HEK293T (cell line): ENCODE results near the gene PDE6B.

ENCODE experiments used
- CTCF ChIA-PET: fragments of 350-600 bp; formaldehyde crosslinking; extraction: SDS; loops from one replicate; lab custom pipeline; 2021; ENCODE audit warnings: antibody characterized with exemption, inconsistent platforms; lab: Yijun Ruan, JAX
- POLR2A ChIA-PET: fragments of 350-600 bp; formaldehyde crosslinking; extraction: SDS; loops from one replicate; lab custom pipeline; 2020; ENCODE audit warnings: antibody characterized with exemption, inconsistent platforms; lab: Yijun Ruan, JAX
- DNase-seq: peaks from one replicate; pipeline ENCODE4 v3.0.0; 2012; ENCODE audit warnings: mixed read lengths; ENCODE audit errors: extremely low spot score
- ARNT ChIP-seq: fragments of 450-650 bp; IDR thresholded peaks from 2 replicates; pipeline ENCODE4 v1.6.1; 2017; ENCODE audit warnings: mild to moderate bottlenecking
- BHLHE40 ChIP-seq: fragments of 450-650 bp; IDR thresholded peaks from 2 replicates; pipeline ENCODE4 v1.6.1; 2016; ENCODE audit warnings: mild to moderate bottlenecking, moderate library complexity, borderline replicate concordance
- CTBP1 ChIP-seq: fragments of 450-650 bp; IDR thresholded peaks from 2 replicates; pipeline ENCODE4 v1.6.1; 2016; ENCODE audit warnings: borderline replicate concordance
- ELF4 ChIP-seq: fragments of 450-650 bp; IDR thresholded peaks from 2 replicates; pipeline ENCODE4 v1.6.1; 2017; ENCODE audit warnings: antibody characterized with exemption
- FOXA1 ChIP-seq: fragments of 450-650 bp; IDR thresholded peaks from 2 replicates; pipeline ENCODE4 v1.6.1; 2016; ENCODE audit warnings: mild to moderate bottlenecking
- FOXK2 ChIP-seq: fragments of 450-650 bp; IDR thresholded peaks from 2 replicates; pipeline ENCODE4 v1.6.1; 2016; ENCODE audit warnings: mild to moderate bottlenecking
- FOXM1 ChIP-seq: fragments of 450-650 bp; IDR thresholded peaks from 2 replicates; pipeline ENCODE4 v1.6.1; 2017; ENCODE audit warnings: mild to moderate bottlenecking, borderline replicate concordance
- HDGF ChIP-seq: fragments of 450-650 bp; IDR thresholded peaks from 2 replicates; pipeline ENCODE4 v1.6.1; 2017; ENCODE audit warnings: antibody characterized with exemption, borderline replicate concordance
- L3MBTL2 ChIP-seq: fragments of 450-650 bp; conservative IDR thresholded peaks from 2 replicates; pipeline ENCODE4 v1.6.1; 2016; ENCODE audit warnings: mild to moderate bottlenecking
- LEF1 ChIP-seq: fragments of 450-650 bp; IDR thresholded peaks from 2 replicates; pipeline ENCODE4 v1.6.1; 2017; ENCODE audit warnings: mild to moderate bottlenecking, borderline replicate concordance
- NFRKB ChIP-seq: fragments of 450-650 bp; IDR thresholded peaks from 2 replicates; pipeline ENCODE4 v1.6.1; 2016; ENCODE audit warnings: mild to moderate bottlenecking, moderate library complexity
- PKNOX1 ChIP-seq: fragments of 450-650 bp; IDR thresholded peaks from 2 replicates; pipeline ENCODE4 v1.6.1; 2016
- SP1 ChIP-seq: fragments of 450-650 bp; IDR thresholded peaks from 2 replicates; pipeline ENCODE4 v1.6.1; 2017
- SUZ12 ChIP-seq: fragments of 450-650 bp; IDR thresholded peaks from 2 replicates; pipeline ENCODE4 v1.6.1; 2016; ENCODE audit warnings: mild to moderate bottlenecking
- TARDBP ChIP-seq: fragments of 450-650 bp; IDR thresholded peaks from 2 replicates; pipeline ENCODE4 v1.6.1; 2016
- ZNF384 ChIP-seq: fragments of 450-650 bp; IDR thresholded peaks from 2 replicates; pipeline ENCODE4 v1.6.1; 2016

The PDE6B gene

GRCh38 chr4:628311-628741 lies 3.0 kb downstream of the PDE6B start:
- POLR2A ChIA-PET = no interaction called here
- DNase-seq = no peak
- CTCF ChIA-PET = no interaction called here

GRCh38 chr4:628821-629635 lies 3.7 kb downstream of the PDE6B start:
- ChIA-PET CTCF (interaction anchor here (0.5 kb wide), 1 partner anchor 13 kb away, joined by 3 read pairs; no protein-coding TSS in a partner anchor), POLR2A (no interaction called here)
- DNase-seq = no peak
- TF ChIP-seq NFRKB = no peak
- no peak for TF ChIP-seq FOXK2
- TF ChIP-seq CTBP1 = no peak
- no peak for TF ChIP-seq BHLHE40
- TF ChIP-seq ZNF384 = no peak
- TF ChIP-seq SP1 = no peak
- no peak for TF ChIP-seq LEF1
- TF ChIP-seq FOXM1 = no peak
- no peak for TF ChIP-seq FOXA1
- no peak for TF ChIP-seq PKNOX1
- TF ChIP-seq TARDBP = no peak

More at GRCh38 chr4:628311-628741, 3.0 kb downstream of the PDE6B start:
- TF ChIP-seq SUZ12 = no peak
- TF ChIP-seq LEF1 = no peak

GRCh38 chr4:629636-629914 lies 4.2 kb downstream of the PDE6B start:
- DNase-seq = no peak
- ChIA-PET CTCF (no interaction called here), POLR2A (no interaction called here)
- TF ChIP-seq FOXA1 (no peak), SP1 (no peak), FOXM1 (no peak), L3MBTL2 (no peak), BHLHE40 (no peak), CTBP1 (no peak), PKNOX1 (no peak), SUZ12 (no peak), NFRKB (no peak), LEF1 (no peak), ZNF384 (no peak), FOXK2 (no peak), HDGF (no peak), TARDBP (no peak), ELF4 (no peak), ARNT (no peak)

GRCh38 chr4:629915-630641 lies 4.7 kb downstream of the PDE6B start:
- TF ChIP-seq CTBP1 = no peak
- no peak for TF ChIP-seq NFRKB
- no peak for TF ChIP-seq FOXA1
- TF ChIP-seq SUZ12 = no peak
- TF ChIP-seq ARNT = no peak
- POLR2A ChIA-PET = no interaction called here
- CTCF ChIA-PET = no interaction called here
- no peak for DNase-seq

- no peak for DNase-seq
- no peak for TF ChIP-seq ZNF384
- TF ChIP-seq FOXM1 = no peak
- TF ChIP-seq ARNT = no peak
- TF ChIP-seq FOXA1 = no peak
- no peak for TF ChIP-seq SUZ12
- TF ChIP-seq FOXK2 = no peak
- no peak for TF ChIP-seq CTBP1
- TF ChIP-seq ELF4 = no peak
- TF ChIP-seq L3MBTL2 = no peak
- TF ChIP-seq HDGF = no peak
- no peak for TF ChIP-seq BHLHE40
- no peak for TF ChIP-seq NFRKB
- TF ChIP-seq SP1 = no peak
- no peak for TF ChIP-seq PKNOX1
- no peak for TF ChIP-seq LEF1
- no peak for TF ChIP-seq TARDBP
- CTCF ChIA-PET = no interaction called here
- POLR2A ChIA-PET = no interaction called here
Measured at GRCh38 chr4:630656-631055, 5.3 kb downstream of the PDE6B start.
